GM23338 (cell line): Measurements from ENCODE around the gene CIITA. TPM values are rescaled to one million over a fixed set of nuclear protein-coding genes. Genes with fewer than 3 reads are reported as not detected.

Source experiments
- ATAC-seq: fragments of 200-7000 bp; cut with Tn5 transposase; 3 replicates; pipeline ENCODE4 v1.9.1; 2020
- DNase-seq: peaks from one replicate; pipeline ENCODE4 v3.0.0-alpha.2; 2015; ENCODE audit warnings: low spot score
- H2AFZ ChIP-seq: fragments of 200-600 bp; sonication (generic); 2 replicates; pipeline ENCODE4 v1.8.0; 2016; ENCODE audit warnings: antibody characterized with exemption, mild to moderate bottlenecking, moderate library complexity
- H3F3A ChIP-seq: fragments of 200-600 bp; sonication (generic); replicated peaks from 2 replicates; pipeline ENCODE4 v1.8.0; 2017; ENCODE audit warnings: antibody characterized with exemption, mixed run types, low read depth
- H3K27ac ChIP-seq: fragments of 200-600 bp; sonication (generic); 2 replicates; pipeline ENCODE4 v1.6.1; 2016; ENCODE audit warnings: low read depth
- H3K27me3 ChIP-seq: fragments of 200-600 bp; sonication (generic); 2 replicates; pipeline ENCODE4 v1.8.0; 2016; ENCODE audit warnings: mild to moderate bottlenecking, mixed run types, moderate library complexity; ENCODE audit not compliant: insufficient read depth
- H3K36me3 ChIP-seq: fragments of 200-600 bp; sonication (generic); 2 replicates; pipeline ENCODE4 v1.8.0; 2016; ENCODE audit warnings: mild to moderate bottlenecking; ENCODE audit not compliant: insufficient read depth
- H3K4me1 ChIP-seq: fragments of 200-600 bp; sonication (generic); 2 replicates; pipeline ENCODE4 v1.8.0; 2016; ENCODE audit warnings: mild to moderate bottlenecking, moderate library complexity; ENCODE audit not compliant: insufficient read depth
- H3K4me2 ChIP-seq: fragments of 200-600 bp; sonication (generic); 2 replicates; pipeline ENCODE4 v1.7.1; 2017; ENCODE audit warnings: mixed run types
- H3K4me3 ChIP-seq: fragments of 200-600 bp; sonication (generic); 2 replicates; pipeline ENCODE4 v1.6.1; 2016; ENCODE audit warnings: mixed run types
- H3K79me2 ChIP-seq: fragments of 200-600 bp; sonication (generic); replicated peaks from 2 replicates; pipeline ENCODE4 v1.8.0; 2017; ENCODE audit warnings: mild to moderate bottlenecking; ENCODE audit not compliant: insufficient read depth
- H3K9me2 ChIP-seq: fragments of 200-600 bp; sonication (generic); 2 replicates; pipeline ENCODE4 v1.8.0; 2017; ENCODE audit not compliant: insufficient read depth
- H4K20me1 ChIP-seq: fragments of 200-600 bp; sonication (generic); replicated peaks from 2 replicates; pipeline ENCODE4 v1.8.0; 2017; ENCODE audit warnings: mild to moderate bottlenecking; ENCODE audit not compliant: insufficient read depth
- H3K27ac Mint-ChIP-seq: 2 replicates; pipeline ENCODE4 v1.8.0; 2020; ENCODE audit warnings: inconsistent platforms, mild to moderate bottlenecking, moderate library complexity, mixed read lengths
- H3K27me3 Mint-ChIP-seq: 3 replicates; pipeline ENCODE4 v1.8.0; 2022; ENCODE audit warnings: low read depth, mild to moderate bottlenecking, moderate library complexity, mixed read lengths, inconsistent platforms; ENCODE audit not compliant: insufficient read depth, poor library complexity
- H3K36me3 Mint-ChIP-seq: 3 replicates; pipeline ENCODE4 v1.8.0; 2021; ENCODE audit warnings: low read depth, mild to moderate bottlenecking, inconsistent platforms, moderate library complexity, mixed read lengths
- H3K4me1 Mint-ChIP-seq: 3 replicates; pipeline ENCODE4 v1.8.0; 2020; ENCODE audit warnings: mild to moderate bottlenecking, inconsistent platforms, mixed read lengths
- H3K4me3 Mint-ChIP-seq: 3 replicates; pipeline ENCODE4 v1.8.0; 2021; ENCODE audit warnings: moderate library complexity, mild to moderate bottlenecking, inconsistent platforms, mixed read lengths
- H3K9me3 Mint-ChIP-seq: 3 replicates; pipeline ENCODE4 v1.8.0; 2020; ENCODE audit warnings: moderate library complexity, mild to moderate bottlenecking, inconsistent platforms, mixed read lengths
- CREB1 ChIP-seq: fragments of 250-450 bp; sonication (Bioruptor Pico); IDR thresholded peaks from 2 replicates; pipeline ENCODE4 v1.5.0; 2020; ENCODE audit warnings: low read depth, mild to moderate bottlenecking, moderate library complexity
- CTCF ChIP-seq, 2 experiments: fragments of 200-600 bp in 1 of 2; sonication (generic) in 1 of 2; conservative IDR thresholded peaks; 2 replicates each; pipeline versions ENCODE4 v1.5.1 to v1.6.1; 2016 to 2017; ENCODE audit warnings: antibody characterized with exemption in 2 of 2, low read depth in 2 of 2, mild to moderate bottlenecking in 2 of 2, moderate library complexity in 1 of 2
- ETS1 ChIP-seq: IDR thresholded peaks from 2 replicates; pipeline ENCODE4 v1.6.1; 2016; ENCODE audit warnings: antibody characterized with exemption
- EZH2 ChIP-seq: fragments of 200-600 bp; sonication (generic); IDR thresholded peaks from one replicate; pipeline ENCODE4 v1.8.0; 2017; ENCODE audit warnings: antibody characterized with exemption, mild to moderate bottlenecking, low read depth; ENCODE audit not compliant: unreplicated experiment
- EZH2phosphoT487 ChIP-seq: fragments of 200-600 bp; sonication (generic); IDR thresholded peaks from one replicate; pipeline ENCODE4 v1.8.1; 2018; ENCODE audit warnings: antibody characterized with exemption; ENCODE audit not compliant: unreplicated experiment
- JUNB ChIP-seq: IDR thresholded peaks from one replicate; pipeline ENCODE4 v1.6.1; 2016; ENCODE audit warnings: antibody characterized with exemption; ENCODE audit not compliant: unreplicated experiment
- NANOG ChIP-seq: IDR thresholded peaks from 2 replicates; pipeline ENCODE4 v1.6.1; 2016; ENCODE audit warnings: antibody characterized with exemption, borderline replicate concordance
- POLR2AphosphoS5 ChIP-seq: IDR thresholded peaks from 2 replicates; pipeline ENCODE4 v1.6.1; 2016; ENCODE audit warnings: antibody characterized with exemption, low read depth
- REST ChIP-seq: IDR thresholded peaks from one replicate; pipeline ENCODE4 v1.6.1; 2018; ENCODE audit warnings: antibody characterized with exemption; ENCODE audit not compliant: unreplicated experiment
- STAT1 ChIP-seq: IDR thresholded peaks from one replicate; pipeline ENCODE4 v1.6.1; 2016; ENCODE audit warnings: antibody characterized with exemption; ENCODE audit not compliant: unreplicated experiment
- ZNF114 ChIP-seq: fragments of 250-450 bp; sonication (Bioruptor Pico); IDR thresholded peaks from 2 replicates; pipeline ENCODE4 v1.5.0; 2020; ENCODE audit warnings: mild to moderate bottlenecking, moderate library complexity
- ZNF331 ChIP-seq: fragments of 250-450 bp; sonication (Bioruptor Pico); IDR thresholded peaks from 2 replicates; pipeline ENCODE4 v1.5.0; 2020; ENCODE audit warnings: low read depth, mild to moderate bottlenecking, moderate library complexity
- ZNF462 ChIP-seq: fragments of 250-450 bp; sonication (Bioruptor Pico); IDR thresholded peaks from 2 replicates; pipeline ENCODE4 v1.5.0; 2020; ENCODE audit warnings: mild to moderate bottlenecking, moderate library complexity
- polyA plus RNA-seq: library from polyadenylated mRNA; unstranded; fragments of >200 nt; fragmentation: Nextera tagmentation; extraction: Ambion mirVana; gene quantifications from 2 replicates; pipeline ENCODE4 v1.2.1, GENCODE V29; 2016
- total RNA-seq: library from RNA; depleted of rRNA; stranded (reverse); fragments of >200 nt; shearing (Covaris generic); gene quantifications from 2 replicates; pipeline ENCODE4 v1.2.3, GENCODE V29; 2014

Gene CIITA
- total and polyA plus RNA-seq, 2 experiments from 2014 or later: 0.10 to 0.57 TPM

- TF ChIP-seq EZH2 (no peak), ZNF331 (no peak)
Measured at GRCh38 chr16:10897134-10897533, 20.1 kb downstream of the CIITA start (continued).

GRCh38 chr16:10902999-10903398 is 26.0 kb downstream of the CIITA start:
- no peak for DNase-seq
- H2AFZ ChIP-seq: no peak overlapping the region
- H4K20me1 ChIP-seq: no peaks in the 10 kb centered on the region
- H3K4me3 ChIP-seq: no peak overlapping the region
- no peaks in the 10 kb centered on the region for H3K36me3 ChIP-seq
- no peak overlapping the region for H3K27ac Mint-ChIP-seq
- no peak for TF ChIP-seq REST
- no peak for TF ChIP-seq CREB1 (CRISPR knock-in tag)
- TF ChIP-seq CTCF (conservative IDR thresholded peaks at IDR 0.05; ENCODE audit: low read depth in 2 of 2): no peak
- no peak for TF ChIP-seq NANOG
- no peak for TF ChIP-seq ZNF114 (CRISPR knock-in tag)
- TF ChIP-seq EZH2phosphoT487: no peak
- TF ChIP-seq JUNB: no peak
- no peak for TF ChIP-seq STAT1
- no peak for TF ChIP-seq EZH2
- TF ChIP-seq POLR2AphosphoS5: no peak
- no peak for TF ChIP-seq ZNF331
- no peak for TF ChIP-seq ZNF462 (CRISPR knock-in tag)
- TF ChIP-seq ETS1: no peak
- H3K27me3 Mint-ChIP-seq: peaks cover 2% of the 10 kb centered on the region
- no peaks in the 10 kb centered on the region for H3K4me1 Mint-ChIP-seq
- no peaks in the 10 kb centered on the region for H3K27me3 ChIP-seq
- no peak overlapping the region for H3K4me2 ChIP-seq
- no peak overlapping the region for H3K4me3 Mint-ChIP-seq
- no peaks in the 10 kb centered on the region for H3K4me1 ChIP-seq
- no peaks in the 10 kb centered on the region for H3K79me2 ChIP-seq
- no peak for ATAC-seq
- H3K36me3 Mint-ChIP-seq: no peaks in the 10 kb centered on the region; the same call in 2 of the 3 replicates
- H3K27ac ChIP-seq: no peak overlapping the region
- no peaks in the 10 kb centered on the region for H3F3A ChIP-seq
- H3K9me2 ChIP-seq: no peaks in the 10 kb centered on the region
- H3K9me3 Mint-ChIP-seq: no peaks in the 10 kb centered on the region
